ENCODE measurements around the gene OVCH1. TPM values are rescaled to one million over a fixed set of nuclear protein-coding genes. Genes with fewer than 3 reads are reported as not detected.

OVCH1 gene, protein sequence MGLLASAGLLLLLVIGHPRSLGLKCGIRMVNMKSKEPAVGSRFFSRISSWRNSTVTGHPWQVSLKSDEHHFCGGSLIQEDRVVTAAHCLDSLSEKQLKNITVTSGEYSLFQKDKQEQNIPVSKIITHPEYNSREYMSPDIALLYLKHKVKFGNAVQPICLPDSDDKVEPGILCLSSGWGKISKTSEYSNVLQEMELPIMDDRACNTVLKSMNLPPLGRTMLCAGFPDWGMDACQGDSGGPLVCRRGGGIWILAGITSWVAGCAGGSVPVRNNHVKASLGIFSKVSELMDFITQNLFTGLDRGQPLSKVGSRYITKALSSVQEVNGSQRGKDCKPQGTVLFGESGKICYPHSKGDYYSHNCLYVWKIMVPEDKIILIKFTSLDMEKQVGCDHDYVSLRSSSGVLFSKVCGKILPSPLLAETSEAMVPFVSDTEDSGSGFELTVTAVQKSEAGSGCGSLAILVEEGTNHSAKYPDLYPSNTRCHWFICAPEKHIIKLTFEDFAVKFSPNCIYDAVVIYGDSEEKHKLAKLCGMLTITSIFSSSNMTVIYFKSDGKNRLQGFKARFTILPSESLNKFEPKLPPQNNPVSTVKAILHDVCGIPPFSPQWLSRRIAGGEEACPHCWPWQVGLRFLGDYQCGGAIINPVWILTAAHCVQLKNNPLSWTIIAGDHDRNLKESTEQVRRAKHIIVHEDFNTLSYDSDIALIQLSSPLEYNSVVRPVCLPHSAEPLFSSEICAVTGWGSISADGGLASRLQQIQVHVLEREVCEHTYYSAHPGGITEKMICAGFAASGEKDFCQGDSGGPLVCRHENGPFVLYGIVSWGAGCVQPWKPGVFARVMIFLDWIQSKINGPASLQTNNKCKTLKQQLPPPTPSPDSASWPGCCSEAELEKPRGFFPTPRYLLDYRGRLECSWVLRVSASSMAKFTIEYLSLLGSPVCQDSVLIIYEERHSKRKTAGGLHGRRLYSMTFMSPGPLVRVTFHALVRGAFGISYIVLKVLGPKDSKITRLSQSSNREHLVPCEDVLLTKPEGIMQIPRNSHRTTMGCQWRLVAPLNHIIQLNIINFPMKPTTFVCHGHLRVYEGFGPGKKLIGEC
- not detected in 3 replicates for total RNA-seq

GRCh38 chr12:29497588-29497987 lies at the start of gene OVCH1:
Gene OVCH1 (minus strand): TSS chr12:29497686. CDS start chr12:29497686, 0 bp downstream.
- no peak for DNase-seq (ENCODE audit: low spot score in 2 of 2, unreplicated experiment in 2 of 2)
- Mint-ChIP-seq H3K4me3 (no peak within 1 kb of the TSS), H3K9me3 (no peaks in the 10 kb centered on the region), H3K27me3 (ENCODE audit: low read depth) (no peaks in the 10 kb centered on the region), H3K36me3 (no peaks in the 10 kb centered on the region), H3K27ac (no peak within 1 kb of the TSS), H3K4me1 (no peaks in the 10 kb centered on the region)
- TF ChIP-seq, protein P1, sequence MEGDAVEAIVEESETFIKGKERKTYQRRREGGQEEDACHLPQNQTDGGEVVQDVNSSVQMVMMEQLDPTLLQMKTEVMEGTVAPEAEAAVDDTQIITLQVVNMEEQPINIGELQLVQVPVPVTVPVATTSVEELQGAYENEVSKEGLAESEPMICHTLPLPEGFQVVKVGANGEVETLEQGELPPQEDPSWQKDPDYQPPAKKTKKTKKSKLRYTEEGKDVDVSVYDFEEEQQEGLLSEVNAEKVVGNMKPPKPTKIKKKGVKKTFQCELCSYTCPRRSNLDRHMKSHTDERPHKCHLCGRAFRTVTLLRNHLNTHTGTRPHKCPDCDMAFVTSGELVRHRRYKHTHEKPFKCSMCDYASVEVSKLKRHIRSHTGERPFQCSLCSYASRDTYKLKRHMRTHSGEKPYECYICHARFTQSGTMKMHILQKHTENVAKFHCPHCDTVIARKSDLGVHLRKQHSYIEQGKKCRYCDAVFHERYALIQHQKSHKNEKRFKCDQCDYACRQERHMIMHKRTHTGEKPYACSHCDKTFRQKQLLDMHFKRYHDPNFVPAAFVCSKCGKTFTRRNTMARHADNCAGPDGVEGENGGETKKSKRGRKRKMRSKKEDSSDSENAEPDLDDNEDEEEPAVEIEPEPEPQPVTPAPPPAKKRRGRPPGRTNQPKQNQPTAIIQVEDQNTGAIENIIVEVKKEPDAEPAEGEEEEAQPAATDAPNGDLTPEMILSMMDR (IDR thresholded peaks at IDR 0.05; ENCODE audit: unreplicated experiment): no peak

GRCh38 chr12:29547151-29547632 lies 49.7 kb upstream of the OVCH1 start:
- TF ChIP-seq, protein P1 (IDR thresholded peaks at IDR 0.05; ENCODE audit: unreplicated experiment): no peak
- Mint-ChIP-seq H3K27ac (no peak overlapping the region), H3K36me3 (no peaks in the 10 kb centered on the region), H3K4me1 (peaks cover 7% of the 10 kb centered on the region), H3K4me3 (no peak overlapping the region), H3K9me3 (no peaks in the 10 kb centered on the region), H3K27me3 (ENCODE audit: low read depth) (peaks cover 22% of the 10 kb centered on the region)
- DNase-seq (ENCODE audit: low spot score in 2 of 2, unreplicated experiment in 2 of 2): no peak

GRCh38 chr12:29546000-29546399 lies 48.5 kb upstream of the OVCH1 start:
- no peak for DNase-seq (ENCODE audit: low spot score in 2 of 2, unreplicated experiment in 2 of 2)
- no peak overlapping the region for H3K27ac Mint-ChIP-seq

DNA sequence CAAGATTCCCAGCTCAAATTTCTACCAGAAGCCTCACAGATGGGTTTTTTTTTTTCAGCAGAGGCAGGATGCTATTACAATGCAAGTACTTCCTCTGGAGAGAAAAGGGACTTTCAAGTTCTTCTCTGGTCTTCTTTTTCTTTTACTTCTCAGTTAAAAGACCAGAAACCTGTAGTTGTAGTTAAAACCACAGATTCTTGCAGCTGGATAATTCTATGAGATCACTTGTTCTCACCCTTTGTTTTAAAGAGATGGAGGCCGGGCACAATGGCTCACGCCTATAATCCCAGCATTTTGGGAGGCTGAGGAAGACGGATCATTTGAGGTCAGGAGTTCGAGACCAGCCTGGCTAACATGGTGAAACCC lies 47.6 kb upstream of the OVCH1 start:
- DNase-seq (ENCODE audit: low spot score in 2 of 2, unreplicated experiment in 2 of 2): no peak
- H3K9me3 Mint-ChIP-seq: no peaks in the 10 kb centered on the region
- no peak overlapping the region for H3K4me3 Mint-ChIP-seq
- peaks cover 7% of the 10 kb centered on the region for H3K4me1 Mint-ChIP-seq
- no peaks in the 10 kb centered on the region for H3K36me3 Mint-ChIP-seq
- TF ChIP-seq, protein P1 (IDR thresholded peaks at IDR 0.05; ENCODE audit: unreplicated experiment): no peak
- H3K27me3 Mint-ChIP-seq (ENCODE audit: low read depth): peaks cover 26% of the 10 kb centered on the region
- H3K27ac Mint-ChIP-seq: no peak overlapping the region

More at GRCh38 chr12:29546000-29546399, 48.5 kb upstream of the OVCH1 start:
- TF ChIP-seq, protein P1 (IDR thresholded peaks at IDR 0.05; ENCODE audit: unreplicated experiment): no peak
- Mint-ChIP-seq H3K27me3 (ENCODE audit: low read depth) (peaks cover 22% of the 10 kb centered on the region), H3K4me1 (peaks cover 7% of the 10 kb centered on the region), H3K4me3 (no peak overlapping the region), H3K9me3 (no peaks in the 10 kb centered on the region), H3K36me3 (no peaks in the 10 kb centered on the region)

- TF ChIP-seq, protein P1 (IDR thresholded peaks at IDR 0.05; ENCODE audit: unreplicated experiment): no peak
- Mint-ChIP-seq H3K4me1 (peaks cover 7% of the 10 kb centered on the region), H3K4me3 (no peak overlapping the region), H3K36me3 (no peaks in the 10 kb centered on the region), H3K27me3 (ENCODE audit: low read depth) (peaks cover 31% of the 10 kb centered on the region), H3K9me3 (no peaks in the 10 kb centered on the region), H3K27ac (no peak overlapping the region)
- no peak for DNase-seq (ENCODE audit: low spot score in 2 of 2, unreplicated experiment in 2 of 2)
Observed at GRCh38 chr12:29544428-29545101, 47.1 kb upstream of the OVCH1 start.
